NK-92 (cell line): ENCODE measurements around the gene CPNE1.
"Not testable (repeated sequence)": the region's sequence is repeated elsewhere in the genome, so short reads cannot be mapped to it uniquely, and the experiment has no call there.

Source experiments
- DNase-seq: peaks from one replicate; lab custom pipeline; 2025; ENCODE audit not compliant: unreplicated experiment; lab: John Stamatoyannopoulos, UW

Gene CPNE1

GRCh38 chr20:35664466-35665206 is at the start of gene CPNE1, which contains the start of gene RBM12:
TSS of gene CPNE1 (minus strand) at chr20:35664900. CDS start at chr20:35632923, 31,977 bp downstream.
TSS of gene RBM12 (minus strand) at chr20:35664900. CDS start at chr20:35655322, 9,578 bp downstream.
- peak; percentile 59 for DNase-seq

GRCh38 chr20:35714127-35714526 is 49.4 kb upstream of the CPNE1 start:
- no peak for DNase-seq

GRCh38 chr20:35713120-35713519 is 48.4 kb upstream of the CPNE1 start:
- not testable (repeated sequence) for DNase-seq

- no peak for DNase-seq
Measured at GRCh38 chr20:35711588-35712209, 47.0 kb upstream of the CPNE1 start.

- no peak for DNase-seq
Measured at GRCh38 chr20:35710884-35711587, 46.3 kb upstream of the CPNE1 start.

GRCh38 chr20:35710039-35710438 is 45.3 kb upstream of the CPNE1 start:
- no peak for DNase-seq

- no peak for DNase-seq
Measured at GRCh38 chr20:35709259-35709658, 44.6 kb upstream of the CPNE1 start.

GRCh38 chr20:35708502-35708901 is 43.8 kb upstream of the CPNE1 start:
- no peak for DNase-seq

GRCh38 chr20:35706591-35707529 is 42.2 kb upstream of the CPNE1 start:
- not testable (repeated sequence) for DNase-seq

- not testable (repeated sequence) for DNase-seq
Measured at GRCh38 chr20:35705894-35706293, 41.2 kb upstream of the CPNE1 start.

GRCh38 chr20:35704514-35705261 is 40.0 kb upstream of the CPNE1 start:
- no peak for DNase-seq

- DNase-seq, result no peak
Measured at GRCh38 chr20:35702824-35703695, 38.4 kb upstream of the CPNE1 start.

GRCh38 chr20:35702051-35702823 is 37.5 kb upstream of the CPNE1 start:
- no peak for DNase-seq

- DNase-seq, result no peak
Measured at GRCh38 chr20:35700625-35701148, 36.0 kb upstream of the CPNE1 start.

GRCh38 chr20:35699957-35700624 is 35.4 kb upstream of the CPNE1 start:
- DNase-seq, result no peak

GRCh38 chr20:35699127-35699956 is 34.6 kb upstream of the CPNE1 start, which contains the start of the genes NFS1 and ROMO1:
TSS of gene NFS1 (minus strand) at chr20:35699352. CDS start at chr20:35699288, 64 bp downstream.
TSS of gene ROMO1 (plus strand) at chr20:35699405. CDS start at chr20:35699633, 228 bp downstream.
- DNase-seq, result peak; percentile 23
